ENCODE measurements around the gene MYO16.

Gene MYO16

DNA sequence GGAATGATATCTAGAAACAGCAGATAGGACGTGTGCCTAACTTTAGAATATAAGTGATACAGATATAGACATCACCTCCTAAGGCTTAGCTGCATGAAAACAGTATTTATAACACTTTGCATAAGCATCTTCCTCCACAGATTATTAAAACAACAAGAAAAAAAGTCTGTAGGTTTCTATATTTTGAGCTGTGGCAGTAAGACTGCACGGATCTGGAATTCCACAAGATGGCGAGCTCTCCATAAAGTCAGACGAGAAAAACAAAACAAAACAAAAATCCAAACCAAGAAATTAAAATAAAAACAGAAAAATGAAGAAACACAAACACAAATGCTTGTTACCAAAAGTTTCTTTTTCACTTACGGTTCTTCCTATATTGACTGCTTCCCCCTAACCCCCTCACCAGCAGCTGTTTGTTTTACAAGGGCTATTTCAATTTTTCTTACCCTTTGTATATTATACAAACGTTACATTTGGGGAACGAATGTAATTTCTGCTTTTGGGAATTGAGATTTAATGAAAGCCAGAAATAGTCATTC lies 285.8 kb downstream of the MYO16 start:
- Histone ChIP-seq H3K36me3 (no peaks in the 10 kb centered on the region), H3K4me1 (no peaks in the 10 kb centered on the region), H3K9me3 (no peaks in the 10 kb centered on the region), H3K27me3 (peaks cover 14% of the 10 kb centered on the region), H3K4me3 (ENCODE audit: low read depth, low read length) (no peak overlapping the region)
- peak; percentile 68 for TF ChIP-seq CTCF (IDR thresholded peaks at IDR 0.05; ENCODE audit: low read depth, low read length)
- DNase-seq = no peak

DNA sequence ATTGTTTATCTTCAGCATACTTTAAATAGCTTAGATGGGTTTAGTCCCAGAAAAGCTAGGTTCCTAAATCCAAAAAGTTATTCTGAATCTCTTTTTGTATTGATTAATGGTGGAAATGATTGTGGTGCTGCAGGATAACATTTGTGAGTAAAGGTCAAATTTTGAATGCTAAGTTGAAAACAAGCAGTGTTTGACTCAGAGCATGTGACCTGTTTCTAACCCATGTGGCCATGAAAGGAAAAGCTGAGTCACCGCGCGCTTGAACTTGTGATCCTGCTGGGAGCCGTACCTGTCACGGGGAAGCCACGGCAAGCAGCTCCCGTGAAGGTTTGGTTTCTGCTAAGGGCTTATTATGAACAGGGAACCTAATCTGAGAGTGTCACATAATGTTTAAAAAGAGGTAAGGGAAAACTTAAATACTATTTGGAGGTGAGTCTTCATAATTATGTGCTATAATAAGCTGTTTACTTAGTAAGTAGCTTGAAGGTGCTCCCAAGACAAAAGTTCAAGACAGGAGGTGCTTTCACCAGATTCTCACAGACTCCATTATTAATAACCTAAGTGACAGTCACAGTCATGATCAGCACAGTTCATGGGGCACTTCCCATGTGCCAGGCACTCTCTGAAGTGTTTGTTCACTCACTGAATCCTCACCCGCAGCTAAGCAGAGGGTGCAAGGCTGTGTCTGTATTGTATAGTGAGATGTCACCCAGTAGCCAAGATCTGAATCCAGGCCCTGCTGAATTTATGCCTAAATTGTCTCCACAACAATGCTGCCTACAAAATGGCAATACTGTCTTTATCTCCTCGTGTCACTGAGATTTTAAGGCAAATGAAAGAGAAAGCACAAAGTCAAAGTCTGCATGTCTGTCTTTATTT lies 286.5 kb downstream of the MYO16 start:
- Histone ChIP-seq H3K4me3 (ENCODE audit: low read depth, low read length) (no peak overlapping the region), H3K36me3 (no peaks in the 10 kb centered on the region), H3K4me1 (no peaks in the 10 kb centered on the region), H3K27me3 (peaks cover 14% of the 10 kb centered on the region), H3K9me3 (no peaks in the 10 kb centered on the region)
- no peak for TF ChIP-seq CTCF (IDR thresholded peaks at IDR 0.05; ENCODE audit: low read depth, low read length)
- DNase-seq = peak; percentile 27

DNA sequence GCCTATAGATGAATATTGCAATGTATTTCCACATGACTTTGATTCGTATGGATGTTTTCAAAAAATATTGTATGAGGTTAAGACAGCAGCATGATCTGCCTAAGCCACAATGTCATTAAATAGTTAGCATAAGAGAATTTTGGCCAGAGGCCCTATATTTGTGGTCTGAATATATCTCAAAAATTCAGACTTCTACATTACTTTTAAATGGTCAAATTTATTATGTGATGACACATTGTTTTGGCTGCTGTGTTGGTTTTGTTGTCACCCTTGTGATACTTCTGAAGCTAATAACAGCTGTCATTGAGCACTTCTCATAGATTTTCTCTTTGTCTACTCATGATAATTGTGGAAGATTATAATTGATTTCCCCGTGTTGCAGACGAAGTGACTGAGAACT lies 288.2 kb downstream of the MYO16 start:
- no peaks in the 10 kb centered on the region for H3K36me3 ChIP-seq
- no peak for TF ChIP-seq CTCF (IDR thresholded peaks at IDR 0.05; ENCODE audit: low read depth, low read length)
- no peaks in the 10 kb centered on the region for H3K4me1 ChIP-seq
- DNase-seq = no peak
- H3K9me3 ChIP-seq = no peaks in the 10 kb centered on the region
- H3K27me3 ChIP-seq = peaks cover 23% of the 10 kb centered on the region
- no peak overlapping the region for H3K4me3 ChIP-seq (ENCODE audit: low read depth, low read length)

- no peak for TF ChIP-seq CTCF (IDR thresholded peaks at IDR 0.05; ENCODE audit: low read depth, low read length)
- H3K36me3 ChIP-seq = no peaks in the 10 kb centered on the region
- no peak for DNase-seq
- peaks cover 28% of the 10 kb centered on the region for H3K27me3 ChIP-seq
- H3K4me3 ChIP-seq (ENCODE audit: low read depth, low read length) = no peak overlapping the region
- no peaks in the 10 kb centered on the region for H3K9me3 ChIP-seq
- no peaks in the 10 kb centered on the region for H3K4me1 ChIP-seq
These were observed 289.9 kb downstream of the MYO16 start for GRCh38 chr13:108919036-108919907.

DNA sequence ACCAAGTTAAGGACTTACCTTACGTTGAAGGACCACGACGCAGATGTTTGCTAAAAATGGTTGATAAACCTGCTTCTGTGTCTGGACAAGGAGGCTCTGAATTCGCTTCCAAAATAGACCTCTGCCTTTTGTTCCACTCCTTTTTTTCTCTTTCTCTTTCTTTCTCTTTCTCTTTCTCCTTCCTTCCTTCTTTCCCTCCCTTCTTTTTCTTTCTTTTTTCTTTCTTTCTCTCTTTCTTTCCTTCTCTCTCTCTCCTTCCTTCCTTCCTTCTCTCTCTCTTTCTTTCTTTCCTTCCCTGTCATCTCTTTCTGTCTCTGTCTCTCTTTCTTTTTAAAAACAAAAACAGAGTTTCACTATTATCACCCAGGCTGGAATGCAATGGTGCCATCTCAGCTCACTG lies 290.7 kb downstream of the MYO16 start:
- DNase-seq = no peak
- no peak for TF ChIP-seq CTCF (IDR thresholded peaks at IDR 0.05; ENCODE audit: low read depth, low read length)
- Histone ChIP-seq H3K27me3 (peaks cover 37% of the 10 kb centered on the region), H3K4me3 (ENCODE audit: low read depth, low read length) (no peak overlapping the region), H3K9me3 (no peaks in the 10 kb centered on the region), H3K36me3 (no peaks in the 10 kb centered on the region), H3K4me1 (no peaks in the 10 kb centered on the region)

Measured in BE2C (cell line).